Ammon's horn (tissue), 1 donor: ENCODE measurements around the gene TM7SF2.

Experiments used
- DNase-seq: peaks from one replicate; pipeline ENCODE4 v3.0.0-alpha.2; 2016; ENCODE audit warnings: low spot score

The TM7SF2 gene

DNA sequence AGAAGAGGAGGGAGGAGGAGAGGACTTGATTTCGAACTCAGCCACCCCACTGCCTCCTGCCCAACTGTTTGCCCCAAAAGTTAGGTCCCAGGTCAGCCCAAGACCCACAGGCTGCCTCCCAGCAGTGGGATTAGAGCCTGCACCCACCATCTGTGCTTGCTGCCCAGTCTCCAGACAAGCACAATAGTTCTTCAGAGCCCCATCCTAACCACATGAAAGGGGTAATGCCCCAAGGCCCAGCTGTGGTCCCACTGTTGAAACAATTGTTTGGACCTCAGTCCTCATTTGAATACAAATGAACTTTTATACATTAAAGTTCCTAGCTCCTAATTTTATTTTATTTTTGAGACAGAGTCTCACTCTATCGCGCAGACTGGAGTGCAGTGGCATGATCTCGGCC is 21.0 kb upstream of the TM7SF2 start:
- DNase-seq = peak; percentile 75

- DNase-seq = no peak
Measured at GRCh38 chr11:65095427-65095826, 16.2 kb upstream of the TM7SF2 start.

GRCh38 chr11:65095974-65096806 is 15.5 kb upstream of the TM7SF2 start, which contains the start of gene VPS51:
VPS51 (plus strand) TSS chr11:65096214; CDS start chr11:65096251, 37 bp downstream.
- peak; percentile 91 for DNase-seq

- DNase-seq = no peak
Measured at GRCh38 chr11:65096926-65097325, 14.7 kb upstream of the TM7SF2 start.

DNA sequence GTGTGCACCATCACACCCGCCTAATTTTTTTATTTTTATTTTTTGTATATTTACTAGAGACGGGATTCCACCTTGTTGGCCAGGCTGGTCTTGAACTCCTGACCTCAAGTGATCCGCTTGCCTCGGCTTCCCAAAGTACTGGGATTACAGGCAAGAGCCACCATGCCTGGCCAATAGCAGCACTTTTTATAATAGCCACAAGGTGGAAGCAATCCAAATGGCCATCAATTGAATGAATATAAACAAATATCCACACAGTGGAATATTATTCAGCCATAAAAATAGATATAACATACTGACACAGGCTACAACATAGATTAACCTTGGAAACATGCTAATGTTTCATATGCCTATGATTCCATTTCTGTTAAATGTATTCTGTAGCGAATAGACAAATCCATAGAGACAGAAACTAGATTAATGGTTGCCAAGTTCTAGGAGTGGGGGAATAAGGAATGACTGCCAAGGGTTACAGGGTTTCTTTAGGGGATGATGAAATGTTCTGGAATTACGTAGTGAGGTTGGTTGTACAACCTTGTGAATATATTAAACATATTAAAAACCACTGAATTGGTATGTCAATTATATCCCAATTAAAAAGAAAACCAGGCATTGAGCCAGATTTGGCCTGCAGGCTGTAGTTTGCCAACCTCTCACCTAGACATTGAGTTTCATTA is 10.9 kb upstream of the TM7SF2 start:
- no peak for DNase-seq

DNA sequence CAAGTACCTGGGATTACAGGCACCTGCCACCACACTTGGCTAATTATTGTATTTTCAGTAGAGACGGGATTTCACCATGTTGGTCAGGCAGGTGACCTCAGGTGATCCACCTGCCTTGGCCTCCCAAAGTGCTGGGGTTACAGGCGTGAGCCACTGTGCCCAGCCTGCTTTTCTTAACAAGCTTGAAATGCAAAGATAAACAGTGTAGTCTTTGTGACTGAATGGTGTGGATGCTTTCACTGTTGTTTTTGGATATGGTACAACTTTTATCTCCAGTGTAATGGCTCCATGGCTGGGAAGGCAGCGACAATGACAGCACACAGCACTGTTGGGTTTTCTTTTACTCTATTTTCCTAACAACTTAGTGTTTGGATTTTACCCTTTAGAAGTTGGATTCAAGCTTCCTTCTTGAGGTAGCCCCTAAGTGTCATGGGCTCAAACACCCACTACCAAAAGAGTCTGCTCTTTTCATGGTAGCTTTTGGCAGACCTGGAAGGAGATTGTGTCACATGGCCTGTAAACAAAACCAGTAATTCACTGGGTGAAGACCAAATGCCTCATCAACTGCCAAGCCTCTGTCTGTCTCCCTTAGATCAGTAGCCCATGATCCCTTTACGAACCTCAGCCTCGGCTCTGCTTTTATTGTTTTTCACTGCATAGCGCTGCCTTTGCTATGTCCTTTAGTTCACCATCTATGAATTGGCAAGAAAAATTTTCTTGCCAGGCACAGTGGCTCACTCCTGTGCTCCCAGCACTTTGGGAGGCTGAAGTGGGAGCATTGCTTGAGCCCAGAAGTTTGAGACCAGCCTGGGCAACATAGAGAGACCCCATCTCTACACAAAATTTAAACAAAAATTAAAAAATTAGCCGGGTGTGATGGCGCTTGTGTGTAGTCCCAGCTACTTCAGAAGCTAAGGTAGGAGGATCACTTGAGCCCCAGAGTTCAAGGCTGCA is 9.3 kb upstream of the TM7SF2 start:
- DNase-seq = peak; percentile 76

DNA sequence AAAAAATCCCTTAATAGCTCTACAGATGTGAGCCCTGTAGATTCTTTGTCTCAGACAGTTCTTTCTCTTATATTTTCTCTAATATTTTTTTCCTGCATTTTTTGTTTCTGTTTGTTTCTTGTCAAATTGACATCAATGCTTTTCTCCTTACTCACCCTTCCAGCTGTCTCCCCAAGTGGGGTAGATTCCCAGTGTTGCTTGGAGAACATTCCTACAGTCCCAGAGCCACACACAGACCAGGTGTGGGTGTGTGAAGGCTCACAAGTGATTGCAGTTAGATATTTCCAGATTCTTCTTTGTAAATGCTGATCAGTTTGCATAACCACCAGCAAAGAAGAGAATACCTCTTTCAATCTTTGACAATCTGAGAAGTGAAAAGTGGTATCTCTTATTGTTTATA is 8.2 kb upstream of the TM7SF2 start:
- no peak for DNase-seq

DNA sequence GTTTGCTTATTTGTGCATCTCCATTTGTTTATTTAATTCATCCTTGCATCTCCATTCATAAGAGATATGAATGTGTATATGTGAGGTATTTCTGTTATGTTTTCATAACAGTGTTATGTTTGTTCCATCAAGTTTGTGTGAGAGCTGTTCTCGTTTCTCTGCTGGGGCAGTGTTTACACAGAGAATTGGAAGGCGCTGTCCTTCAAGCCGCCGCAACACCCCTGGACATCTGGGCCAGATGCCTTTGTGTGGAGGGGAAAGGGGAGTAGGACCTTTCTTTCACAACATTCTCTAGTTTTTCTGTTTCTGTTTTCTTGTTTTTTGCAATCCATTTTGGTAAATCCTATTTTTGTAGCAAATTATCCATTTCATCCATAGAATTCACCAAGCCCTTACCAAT is 7.0 kb upstream of the TM7SF2 start:
- DNase-seq = no peak

DNA sequence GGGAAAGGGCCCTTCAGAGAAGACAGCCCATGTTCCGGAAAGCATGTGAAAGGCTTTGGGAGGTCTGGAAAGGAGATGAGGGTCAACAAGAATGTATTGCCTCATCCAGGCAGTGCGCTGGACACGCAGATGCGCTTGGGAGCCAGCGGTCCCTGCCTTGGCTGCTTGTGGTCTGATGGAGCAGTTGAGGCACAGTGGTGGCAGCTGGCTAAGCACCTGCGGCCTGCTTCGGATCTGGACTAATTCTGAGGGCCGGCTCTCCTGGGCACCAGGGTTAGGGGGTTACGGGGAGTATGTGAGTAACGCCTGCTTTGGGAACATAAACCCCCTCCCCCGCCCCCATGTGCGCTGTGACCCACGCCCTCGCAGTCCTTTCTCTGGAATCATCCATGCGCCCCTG is 4.6 kb upstream of the TM7SF2 start:
- DNase-seq = no peak

- DNase-seq = no peak
Measured at GRCh38 chr11:65107751-65108468, 3.8 kb upstream of the TM7SF2 start.

DNA sequence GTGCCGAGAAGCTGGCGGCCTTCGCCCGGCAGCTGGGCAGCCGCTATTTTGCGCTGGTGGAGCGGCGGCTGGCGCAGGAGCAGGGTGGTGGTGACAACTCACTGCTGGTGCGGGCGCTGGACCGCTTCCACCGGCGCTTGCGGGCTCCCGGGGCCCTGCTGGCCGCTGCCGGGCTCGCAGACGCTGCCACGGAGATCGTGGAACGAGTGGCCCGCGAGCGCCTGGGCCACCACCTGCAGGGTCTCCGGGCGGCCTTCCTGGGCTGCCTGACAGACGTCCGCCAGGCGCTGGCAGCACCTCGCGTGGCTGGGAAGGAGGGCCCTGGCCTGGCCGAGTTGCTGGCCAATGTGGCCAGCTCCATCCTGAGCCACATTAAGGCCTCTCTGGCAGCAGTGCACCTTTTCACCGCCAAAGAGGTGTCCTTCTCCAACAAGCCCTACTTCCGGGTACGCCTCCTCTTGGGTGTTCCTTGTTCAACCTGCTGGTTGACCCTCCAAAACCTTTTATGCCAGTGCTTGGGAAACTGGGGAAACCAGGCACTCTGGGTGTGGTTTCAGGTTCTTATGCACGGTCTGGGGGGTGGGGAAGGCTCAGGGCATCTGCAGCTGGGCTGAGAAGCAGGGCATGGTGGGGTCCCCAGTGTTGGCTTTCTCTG is 3.1 kb upstream of the TM7SF2 start:
- no peak for DNase-seq

DNA sequence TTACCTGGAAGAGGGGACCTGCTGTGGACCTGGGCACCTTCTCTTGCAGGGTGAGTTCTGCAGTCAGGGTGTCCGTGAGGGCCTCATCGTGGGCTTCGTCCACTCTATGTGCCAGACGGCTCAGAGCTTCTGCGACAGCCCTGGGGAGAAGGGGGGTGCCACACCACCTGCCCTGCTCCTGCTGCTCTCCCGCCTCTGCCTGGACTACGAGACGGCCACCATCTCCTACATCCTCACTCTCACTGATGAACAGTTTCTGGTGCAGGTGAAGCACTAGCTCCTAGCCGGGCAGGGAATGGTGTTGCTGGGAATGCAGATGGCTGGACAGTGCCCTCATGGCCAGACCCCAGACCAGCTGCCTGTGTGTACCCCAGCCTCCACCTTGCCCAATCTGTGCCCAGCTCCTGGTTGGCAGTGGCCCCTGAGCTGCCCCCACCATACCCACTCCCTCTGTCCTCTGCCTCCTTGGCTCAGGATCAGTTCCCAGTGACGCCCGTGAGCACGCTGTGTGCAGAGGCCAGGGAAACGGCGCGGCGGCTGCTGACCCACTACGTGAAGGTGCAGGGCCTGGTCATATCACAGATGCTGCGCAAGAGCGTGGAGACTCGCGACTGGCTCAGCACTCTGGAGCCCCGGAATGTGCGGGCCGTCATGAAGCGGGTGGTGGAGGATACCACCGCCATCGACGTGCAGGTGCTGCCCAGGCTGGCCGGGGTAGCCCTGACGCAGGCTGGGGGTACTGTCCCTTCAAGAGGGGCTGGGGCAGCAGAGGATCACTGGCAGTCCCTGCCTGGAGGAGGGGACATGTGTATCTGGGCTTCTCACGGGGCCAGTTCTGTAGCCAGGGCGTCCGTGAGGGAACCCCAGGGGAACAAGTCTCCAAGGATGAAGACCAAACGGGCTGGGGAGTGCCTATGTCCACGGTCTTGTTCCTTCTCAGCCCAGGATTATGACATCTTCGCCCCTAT is 2.2 kb upstream of the TM7SF2 start:
- no peak for DNase-seq

- DNase-seq = peak; percentile 85
Measured at GRCh38 chr11:65110354-65110861, 1.3 kb upstream of the TM7SF2 start.

GRCh38 chr11:65111159-65111743 is 421 bp upstream of the TM7SF2 start:
- DNase-seq = no peak

GRCh38 chr11:65112546-65113360 is 1.1 kb downstream of the TM7SF2 start:
- DNase-seq = peak; percentile 45

DNA sequence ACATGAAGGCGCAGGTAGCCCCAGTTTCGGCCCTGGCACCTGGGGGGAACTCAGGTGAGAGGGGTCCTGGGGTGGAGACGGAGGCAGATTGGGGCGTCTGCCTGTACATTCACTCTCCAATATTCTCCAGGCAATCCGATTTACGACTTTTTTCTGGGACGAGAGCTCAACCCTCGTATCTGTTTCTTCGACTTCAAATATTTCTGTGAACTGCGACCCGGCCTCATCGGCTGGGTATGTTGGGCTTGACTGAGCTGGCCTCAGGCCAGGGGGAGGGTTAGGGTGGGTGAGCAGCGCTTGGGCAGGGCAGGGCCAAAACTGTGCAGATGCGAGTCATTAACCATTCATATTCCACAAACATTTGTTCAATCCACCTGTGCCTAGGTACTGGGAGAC is 1.7 kb downstream of the TM7SF2 start:
- DNase-seq = no peak

DNA sequence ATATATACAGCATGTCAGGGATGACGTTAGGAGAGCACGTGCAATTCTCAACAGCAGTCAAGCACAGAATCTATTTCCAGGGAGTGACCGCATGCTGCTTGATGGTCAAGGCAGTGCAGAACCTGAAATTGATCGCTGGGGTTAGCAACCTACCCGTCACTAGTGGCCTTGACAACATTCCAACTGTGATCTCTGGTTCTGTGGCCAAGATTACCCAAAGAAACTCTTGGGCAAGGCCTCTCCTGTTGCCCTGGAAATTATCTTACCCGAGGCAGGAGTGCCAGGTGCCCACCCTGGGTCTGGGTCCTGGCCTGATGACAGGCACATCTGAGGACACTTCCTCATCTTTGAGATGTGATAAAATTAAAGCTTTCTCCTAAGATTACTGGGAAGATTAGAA is 2.2 kb downstream of the TM7SF2 start:
- no peak for DNase-seq

DNA sequence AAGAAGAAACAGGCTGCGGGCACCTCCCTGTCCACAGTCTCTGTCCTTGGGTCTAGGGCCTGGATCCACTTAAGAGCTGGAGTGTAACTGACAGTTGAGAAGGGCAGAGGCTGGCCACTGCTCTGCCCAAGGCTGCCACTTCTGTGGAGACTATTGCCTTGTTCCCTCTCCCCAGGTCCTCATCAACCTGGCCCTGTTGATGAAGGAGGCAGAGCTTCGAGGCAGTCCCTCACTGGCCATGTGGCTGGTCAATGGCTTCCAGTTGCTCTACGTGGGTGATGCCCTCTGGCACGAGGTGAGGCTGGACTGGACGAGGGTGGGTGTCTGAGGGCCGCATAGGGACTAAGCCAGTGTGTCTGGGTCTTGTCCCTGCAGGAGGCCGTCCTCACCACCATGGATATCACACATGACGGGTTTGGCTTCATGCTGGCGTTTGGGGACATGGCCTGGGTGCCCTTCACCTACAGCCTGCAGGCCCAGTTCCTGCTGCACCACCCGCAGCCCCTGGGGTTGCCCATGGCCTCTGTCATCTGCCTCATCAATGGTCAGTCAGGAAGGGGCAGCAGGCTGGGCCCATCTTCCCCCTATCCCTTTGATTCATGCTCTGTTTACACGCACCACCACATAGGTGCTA is 3.0 kb downstream of the TM7SF2 start:
- DNase-seq = no peak
